NCI-H1417 (cell line): ENCODE measurements around the gene REPS2.
A peak's percentile ranks its signal among the peaks of the same experiment; 100 is the strongest.

ENCODE experiments used
- DNase-seq, 3 experiments: peaks; one replicate each; lab custom pipeline; 2025; lab: John Stamatoyannopoulos, UW

Gene REPS2

DNA sequence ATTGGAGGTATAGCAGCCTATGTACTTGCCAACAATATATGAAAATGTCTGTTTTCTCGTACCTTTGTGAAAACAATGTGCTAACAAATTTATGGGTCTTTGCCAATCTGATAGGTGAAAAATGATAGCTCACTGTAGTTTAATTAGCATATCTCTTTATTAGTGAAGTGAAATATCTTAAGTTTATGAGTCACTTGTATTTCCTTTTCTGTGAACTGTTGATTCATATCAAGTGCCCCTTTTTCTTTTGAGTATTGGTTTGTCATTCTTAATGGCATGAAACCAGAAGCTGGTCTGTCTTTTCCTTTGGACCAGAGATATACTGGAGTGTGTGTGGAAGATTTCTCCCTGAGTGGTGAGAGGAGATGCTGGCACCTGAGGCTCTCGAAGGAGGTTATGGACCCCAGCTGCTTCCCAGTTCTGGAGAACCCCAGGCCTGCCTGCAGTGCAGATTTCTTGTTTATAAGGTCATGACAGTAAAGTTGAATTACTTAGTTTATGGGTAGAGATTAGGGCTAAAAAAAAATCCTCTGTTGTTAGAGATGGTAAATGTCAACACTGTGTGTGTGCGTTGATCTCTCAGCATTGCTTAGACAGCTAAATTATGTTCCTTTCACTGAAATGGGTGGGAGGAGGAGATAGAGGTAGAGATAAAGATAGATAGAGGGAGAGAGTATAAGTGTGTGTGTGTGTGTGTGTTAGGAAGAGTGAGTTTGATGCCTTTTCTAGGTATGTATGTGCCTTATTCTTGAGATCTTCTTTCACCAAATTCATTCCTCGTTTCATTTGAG lies 89.9 kb downstream of the REPS2 start:
- no peak for DNase-seq

- no peak for DNase-seq
These were observed 91.8 kb downstream of the REPS2 start for GRCh38 chrX:17038277-17038676.

DNA sequence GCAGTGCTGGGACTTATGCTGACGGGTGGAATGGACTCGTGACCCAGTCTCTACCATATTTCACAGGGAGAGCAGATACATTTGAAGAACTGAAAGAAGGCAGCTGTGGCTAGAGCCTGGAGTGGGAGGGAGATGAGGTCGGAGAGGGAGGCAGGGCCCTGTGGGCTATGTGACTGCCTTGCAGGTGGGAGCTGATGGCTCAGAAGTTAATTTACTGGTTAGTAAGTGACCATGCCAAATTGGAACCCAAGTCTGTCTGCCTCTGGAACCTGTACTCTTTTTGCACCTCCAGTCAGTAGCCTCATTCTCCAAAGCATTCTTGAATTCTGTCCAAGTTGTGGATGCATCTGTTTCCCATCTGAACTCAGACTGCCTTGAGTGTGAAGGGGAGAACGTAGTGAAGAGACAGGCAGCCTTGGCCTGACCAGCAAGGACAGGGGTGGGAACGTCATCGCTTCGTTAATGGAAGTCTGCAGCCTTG lies 92.3 kb downstream of the REPS2 start:
- no peak for DNase-seq

- DNase-seq: no peak
These were observed 93.4 kb downstream of the REPS2 start for GRCh38 chrX:17039826-17040225.

DNA sequence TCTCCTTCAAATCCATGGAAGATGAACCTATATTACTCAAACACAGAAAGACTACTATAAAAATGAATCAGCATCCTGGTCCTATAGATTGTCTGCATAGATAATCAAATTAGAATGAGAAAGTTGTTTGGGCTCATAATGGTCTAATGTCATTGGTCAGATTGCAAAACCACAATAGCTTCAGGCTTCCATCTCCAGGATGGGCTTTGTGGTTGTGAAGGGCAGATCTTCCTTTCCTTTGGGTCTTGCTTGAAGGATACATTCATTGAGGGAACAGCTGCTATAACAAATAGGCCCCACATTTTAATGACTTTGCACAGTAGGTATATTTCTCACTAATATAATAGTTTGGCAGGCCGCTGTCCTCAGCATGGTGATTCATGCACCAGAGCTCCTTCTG lies 94.3 kb downstream of the REPS2 start:
- DNase-seq: no peak

GRCh38 chrX:17042037-17042436 lies 95.6 kb downstream of the REPS2 start:
- no peak for DNase-seq

GRCh38 chrX:17046478-17047097 lies 100.1 kb downstream of the REPS2 start:
- peak; percentile 56 to 89 (median 66) for DNase-seq

- DNase-seq: no peak
These were observed 100.8 kb downstream of the REPS2 start for GRCh38 chrX:17047224-17047623.

DNA sequence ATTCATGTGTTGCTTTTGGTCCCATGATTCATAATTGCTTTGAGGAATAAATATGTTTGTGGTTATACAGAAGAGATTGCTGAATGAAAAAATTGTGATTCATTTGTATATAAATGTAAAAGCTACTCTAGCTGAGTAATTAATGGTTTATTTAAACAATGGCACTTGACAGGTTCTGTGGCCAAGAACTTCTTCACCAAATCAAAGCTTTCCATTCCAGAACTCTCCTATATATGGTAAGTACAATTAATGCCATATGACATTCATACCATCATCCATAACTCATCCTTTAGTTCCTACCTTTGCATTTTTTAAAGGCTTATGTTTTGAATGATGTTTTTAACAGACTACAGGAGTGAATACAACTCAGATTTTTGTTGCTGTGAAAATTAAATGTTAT lies 105.8 kb downstream of the REPS2 start:
- DNase-seq: no peak

GRCh38 chrX:17052793-17053192 lies 106.3 kb downstream of the REPS2 start:
- no peak for DNase-seq

DNA sequence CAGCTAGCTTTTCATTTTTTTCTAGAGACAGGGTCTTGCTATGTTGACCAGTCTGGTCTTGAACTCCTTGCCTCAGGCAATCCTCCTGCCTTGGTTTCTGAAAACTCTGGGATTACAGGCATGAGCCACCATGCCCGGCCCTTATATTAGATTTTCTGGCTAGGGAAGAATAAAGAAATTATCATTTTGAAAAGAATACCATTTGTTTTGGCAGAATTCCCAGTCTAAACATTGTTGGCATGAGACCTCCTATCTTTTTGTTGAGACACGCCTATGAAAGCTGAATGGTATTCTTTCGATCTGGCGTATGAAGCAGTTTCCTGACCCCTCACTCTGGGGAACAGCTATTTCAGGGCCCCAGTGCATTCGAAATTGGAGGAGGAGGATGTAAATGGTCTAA lies 107.0 kb downstream of the REPS2 start:
- no peak for DNase-seq

- no peak for DNase-seq
These were observed 110.6 kb downstream of the REPS2 start for GRCh38 chrX:17056868-17057608.

DNA sequence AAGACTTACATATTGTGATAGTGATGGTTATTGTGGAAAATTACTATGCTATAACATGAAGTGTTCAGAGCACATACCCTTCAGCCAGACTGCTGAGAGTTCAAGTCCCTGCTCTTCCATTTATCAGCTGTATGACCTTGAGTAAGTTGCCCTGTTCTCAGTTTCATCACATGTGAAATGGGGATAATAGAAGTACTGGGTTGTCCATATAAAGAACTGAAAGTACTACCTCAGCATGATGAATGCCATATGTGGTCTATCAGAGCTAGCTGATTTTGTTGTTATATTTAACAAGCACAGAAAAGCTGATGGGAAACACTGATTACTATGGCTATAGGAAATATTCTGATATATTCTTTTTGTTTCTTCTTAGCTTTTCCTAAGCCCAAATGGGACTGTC lies 115.6 kb downstream of the REPS2 start:
- DNase-seq: no peak

DNA sequence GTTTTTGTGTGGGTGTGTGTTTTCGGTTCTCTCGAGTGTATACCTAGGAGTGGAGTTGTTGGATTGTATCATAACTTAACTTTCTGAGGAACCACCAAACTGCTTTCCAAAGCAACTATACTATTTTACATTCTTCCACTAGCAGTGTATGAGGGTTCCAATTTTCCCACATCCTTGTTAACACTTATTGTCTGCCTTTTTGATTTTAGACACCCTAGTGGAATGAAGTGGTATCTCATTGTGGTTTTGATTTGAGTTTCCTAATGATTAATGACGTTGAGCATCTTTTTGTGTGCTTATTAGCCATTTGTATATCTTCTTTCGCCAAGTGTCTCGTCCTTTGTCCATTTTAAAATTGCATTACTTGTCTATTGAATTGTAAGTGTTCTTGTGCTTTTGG lies 118.6 kb downstream of the REPS2 start:
- DNase-seq: no peak

DNA sequence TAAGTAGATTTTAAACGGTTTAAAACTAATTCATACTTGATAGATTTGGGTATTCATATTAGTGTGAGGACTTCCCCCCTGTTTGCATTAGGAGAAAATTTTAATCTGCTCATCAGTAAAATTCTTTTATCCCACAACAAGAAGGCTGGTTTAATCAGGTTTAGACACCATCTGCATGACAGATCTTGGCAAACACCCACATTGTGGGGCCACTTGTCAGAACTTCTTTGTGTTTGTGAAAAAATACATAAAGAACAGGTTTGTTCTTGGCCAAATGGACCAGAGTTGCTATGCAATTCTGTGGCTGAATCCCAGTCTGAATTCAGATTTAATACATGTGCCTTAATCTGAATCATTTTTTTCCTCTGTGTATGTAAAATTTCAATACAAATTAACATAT lies 121.1 kb downstream of the REPS2 start:
- no peak for DNase-seq

- no peak for DNase-seq
These were observed 125.8 kb downstream of the REPS2 start for GRCh38 chrX:17072301-17072700.

- DNase-seq: no peak
These were observed 126.3 kb downstream of the REPS2 start for GRCh38 chrX:17072721-17073230.

DNA sequence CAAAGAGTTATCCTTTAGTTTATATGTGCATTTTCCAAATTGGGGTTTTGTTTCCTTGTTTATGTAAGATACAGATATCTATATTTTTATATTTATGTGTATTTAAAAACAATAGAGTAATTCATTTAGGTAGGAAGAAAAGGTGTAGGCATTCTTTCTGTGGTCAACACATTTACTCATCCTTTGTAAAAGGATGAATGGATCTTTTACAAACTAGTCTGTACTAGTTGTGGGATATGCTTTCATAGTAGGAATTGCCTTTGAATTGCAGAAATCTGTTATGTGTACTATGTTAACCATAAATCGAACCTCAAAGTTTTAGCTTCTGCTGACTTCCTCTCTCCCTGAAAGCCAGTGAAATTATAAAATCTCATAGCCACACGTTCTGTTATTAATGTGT lies 128.5 kb downstream of the REPS2 start:
- DNase-seq: no peak

DNA sequence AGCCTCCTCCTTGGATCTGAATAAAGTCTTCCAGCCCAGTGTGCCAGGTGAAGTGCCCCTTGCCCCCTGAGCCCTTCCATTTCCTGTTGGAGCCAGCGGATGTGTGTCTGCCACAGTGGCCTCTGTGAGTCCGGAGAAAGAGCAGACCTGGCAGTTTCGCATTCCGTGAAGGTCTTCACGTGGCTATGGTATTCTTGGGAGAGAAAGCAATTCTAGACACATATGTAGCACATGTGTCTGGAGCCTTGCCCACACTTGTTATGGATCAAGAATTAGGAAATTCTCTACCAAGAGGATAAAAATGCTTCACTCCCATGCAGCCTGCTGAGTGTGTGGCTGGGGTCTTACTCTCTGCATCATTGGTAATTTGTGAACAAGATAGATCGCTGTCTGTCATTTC lies 130.9 kb downstream of the REPS2 start:
- DNase-seq: no peak

GRCh38 chrX:17078031-17078720 lies 131.7 kb downstream of the REPS2 start:
- DNase-seq: no peak

GRCh38 chrX:17081511-17081910 lies 135.1 kb downstream of the REPS2 start:
- DNase-seq: no peak

- DNase-seq: peak in 1 of 3 experiments; percentile 55
These were observed 135.5 kb downstream of the REPS2 start for GRCh38 chrX:17081968-17082367.
